ENCODE measurements around the gene FN3K. TPM values are rescaled to one million over a fixed set of nuclear protein-coding genes. Genes with fewer than 3 reads are reported as not detected.

FN3K gene
- total RNA-seq, 4 donors from 2014 or later = 3.4 to 22.7 (median 6.5) TPM

- Histone ChIP-seq H3K36me3 (peaks cover 0 to 40% (median 11%) of the 10 kb centered on the region in 4 donors), H3K27me3 (no peaks in the 10 kb centered on the region), H3K27ac (replicated peaks in 1 of 4) (peak overlapping the region in 3 of 4 donors; percentile 4 to 74 (median 55)), H3K4me3 (no peak overlapping the region), H3K4me1 (peaks cover 12 to 30% (median 25%) of the 10 kb centered on the region in 4 donors), H3K9me3 (no peaks in the 10 kb centered on the region)
- intact Hi-C loops (cut with DNase I) = no loop called here
- no peak for DNase-seq (ENCODE audit: extremely low spot score)
- 61% methylated on average over 15 of the region's 15 CpGs for WGBS
- TF ChIP-seq EP300 (IDR thresholded peaks at IDR 0.05) (no peak), CTCF (IDR thresholded peaks at IDR 0.05) (no peak), POLR2AphosphoS5 (IDR thresholded peaks at IDR 0.05) (no peak), POLR2A (IDR thresholded peaks at IDR 0.05; ENCODE audit: low read depth) (no peak)
These were observed 58.7 kb downstream of the FN3K start for GRCh38 chr17:82793974-82794630.

GRCh38 chr17:82794781-82795482, 59.5 kb downstream of the FN3K start:
- TF ChIP-seq POLR2AphosphoS5 (IDR thresholded peaks at IDR 0.05) = peak in 1 of 2 donors; percentile 33
- no peak for TF ChIP-seq POLR2A (IDR thresholded peaks at IDR 0.05; ENCODE audit: low read depth)
- Histone ChIP-seq H3K27me3 (no peaks in the 10 kb centered on the region), H3K4me3 (no peak overlapping the region), H3K27ac (replicated peaks in 1 of 4) (peak overlapping the region; percentile 4 to 74 (median 29)), H3K36me3 (peaks cover 0 to 44% (median 15%) of the 10 kb centered on the region in 4 donors), H3K4me1 (peaks cover 12 to 30% (median 25%) of the 10 kb centered on the region in 4 donors), H3K9me3 (no peaks in the 10 kb centered on the region)
- intact Hi-C loops (cut with DNase I) = no loop called here
- WGBS = 73% methylated on average over 15 of the region's 18 CpGs
- DNase-seq (ENCODE audit: extremely low spot score) = no peak

GRCh38 chr17:82795615-82796014, 60.2 kb downstream of the FN3K start:
- Histone ChIP-seq H3K36me3 (peaks cover 0 to 44% (median 20%) of the 10 kb centered on the region in 4 donors), H3K27me3 (no peaks in the 10 kb centered on the region), H3K27ac (replicated peaks in 1 of 4) (peak overlapping the region; percentile 4 to 74 (median 29))

GRCh38 chr17:82797061-82797460, 61.6 kb downstream of the FN3K start:
- peaks cover 12 to 30% (median 25%) of the 10 kb centered on the region in 4 donors for H3K4me1 ChIP-seq
- 96% methylated on average over 9 of the region's 9 CpGs for WGBS
- no peaks in the 10 kb centered on the region for H3K9me3 ChIP-seq
- peaks cover 0 to 47% (median 23%) of the 10 kb centered on the region in 4 donors for H3K36me3 ChIP-seq
- TF ChIP-seq POLR2AphosphoS5 (IDR thresholded peaks at IDR 0.05) = no peak
- no peak for TF ChIP-seq EP300 (IDR thresholded peaks at IDR 0.05)
- TF ChIP-seq CTCF (IDR thresholded peaks at IDR 0.05) = no peak
- no peak for TF ChIP-seq POLR2A (IDR thresholded peaks at IDR 0.05; ENCODE audit: low read depth)
- intact Hi-C loops (cut with DNase I) = no loop called here
- H3K27ac ChIP-seq (replicated peaks in 1 of 4) = no peak overlapping the region
- H3K4me3 ChIP-seq = no peak overlapping the region
- DNase-seq (ENCODE audit: extremely low spot score) = no peak
- no peaks in the 10 kb centered on the region for H3K27me3 ChIP-seq

More at GRCh38 chr17:82795615-82796014, 60.2 kb downstream of the FN3K start:
- peaks cover 12 to 30% (median 25%) of the 10 kb centered on the region in 4 donors for H3K4me1 ChIP-seq
- H3K4me3 ChIP-seq = no peak overlapping the region
- H3K9me3 ChIP-seq = no peaks in the 10 kb centered on the region
- 92% methylated on average over 14 of the region's 14 CpGs for WGBS
- no peak for TF ChIP-seq EP300 (IDR thresholded peaks at IDR 0.05)
- TF ChIP-seq POLR2AphosphoS5 (IDR thresholded peaks at IDR 0.05) = no peak
- no peak for TF ChIP-seq POLR2A (IDR thresholded peaks at IDR 0.05; ENCODE audit: low read depth)
- TF ChIP-seq CTCF (IDR thresholded peaks at IDR 0.05) = no peak
- DNase-seq (ENCODE audit: extremely low spot score) = no peak
- intact Hi-C loops (cut with DNase I) = no loop called here

GRCh38 chr17:82798752-82799151, 63.3 kb downstream of the FN3K start:
- TF ChIP-seq POLR2A (IDR thresholded peaks at IDR 0.05; ENCODE audit: low read depth) = no peak
- no peak for TF ChIP-seq CTCF (IDR thresholded peaks at IDR 0.05)
- no peak for TF ChIP-seq EP300 (IDR thresholded peaks at IDR 0.05)
- TF ChIP-seq POLR2AphosphoS5 (IDR thresholded peaks at IDR 0.05) = no peak
- H3K27me3 ChIP-seq = no peaks in the 10 kb centered on the region
- 97% methylated on average over 7 of the region's 7 CpGs for WGBS
- no peak overlapping the region for H3K27ac ChIP-seq (replicated peaks in 1 of 4)
- no peak for DNase-seq (ENCODE audit: extremely low spot score)
- H3K9me3 ChIP-seq = no peaks in the 10 kb centered on the region
- peaks cover 12 to 34% (median 21%) of the 10 kb centered on the region in 4 donors for H3K4me1 ChIP-seq
- H3K36me3 ChIP-seq = peaks cover 0 to 47% (median 23%) of the 10 kb centered on the region in 4 donors
- H3K4me3 ChIP-seq = no peak overlapping the region
- intact Hi-C loops (cut with DNase I) = no loop called here

Measured in esophagus muscularis mucosa (tissue), 4 donors.